HT1080 (cell line): Measurements from ENCODE around the gene C15orf61. TPM values are rescaled to one million over a fixed set of nuclear protein-coding genes. Genes with fewer than 3 reads are reported as not detected.

Source experiments
- DNase-seq: peaks from one replicate; pipeline ENCODE4 v3.0.0-alpha.2; 2015; ENCODE audit warnings: low read depth
- total RNA-seq: library from RNA; depleted of rRNA; stranded (reverse); fragments of >200 nt; shearing (Covaris generic); gene quantifications from 2 replicates; pipeline ENCODE4 v1.2.3, GENCODE V29; 2014

Gene C15orf61
- total RNA-seq, 1 experiment from 2014 or later = 5.4 TPM

DNA sequence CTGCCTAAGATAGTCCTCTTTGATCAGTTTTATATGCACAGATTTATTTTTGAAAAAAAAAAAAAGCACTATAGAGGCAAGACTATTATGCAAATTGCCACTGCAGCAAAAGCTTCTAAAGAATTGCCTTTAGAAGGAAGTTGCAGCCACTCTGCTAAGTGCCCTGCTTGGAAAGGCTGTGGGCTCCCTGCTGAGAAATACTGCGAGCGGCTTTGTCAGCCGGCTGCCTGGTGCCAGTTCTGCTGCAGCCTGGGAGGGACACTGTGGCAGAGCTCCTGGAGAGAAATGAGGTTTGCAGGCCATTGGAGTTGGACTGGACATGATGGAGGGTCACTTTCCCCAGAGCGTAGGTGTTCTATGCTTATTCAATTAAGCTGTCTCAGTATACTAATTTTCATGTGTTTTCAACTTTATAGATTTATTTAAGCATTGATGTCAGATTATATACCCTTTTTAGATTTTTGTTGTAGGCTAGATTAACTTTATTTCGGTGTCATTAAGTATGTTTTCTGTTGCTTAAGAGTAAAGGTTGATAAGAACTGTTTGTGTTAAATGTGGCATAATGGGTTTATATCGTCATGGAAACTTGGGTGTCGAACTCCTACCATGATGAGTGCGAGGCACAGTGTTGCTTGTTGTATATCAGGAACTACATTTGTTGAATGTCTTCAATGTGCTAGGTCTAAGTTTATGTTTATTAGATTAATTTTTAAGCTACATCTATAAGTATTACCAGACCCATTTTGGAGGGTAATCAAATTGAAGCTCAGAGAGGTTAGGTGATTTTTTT lies 28.1 kb downstream of the C15orf61 start:
- no peak for DNase-seq

DNA sequence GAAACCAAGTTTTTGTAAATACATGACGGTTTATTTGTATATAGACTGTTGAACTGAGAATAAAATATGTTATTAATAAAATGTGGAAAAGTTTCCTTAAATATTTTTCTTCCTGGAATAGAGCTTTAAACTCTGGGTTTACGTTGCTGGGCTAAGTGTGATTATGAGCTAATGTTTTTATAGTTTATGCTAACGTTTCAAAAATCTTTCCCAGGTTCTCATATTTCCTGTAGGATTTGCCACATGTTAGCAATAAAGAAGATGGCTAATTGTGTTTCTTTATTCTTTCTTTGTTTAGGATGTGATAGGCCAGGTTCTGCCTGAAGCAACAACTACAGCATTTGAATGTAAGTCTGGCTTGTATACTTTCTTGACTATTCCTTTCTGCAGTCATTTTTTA lies 28.8 kb downstream of the C15orf61 start:
- DNase-seq = no peak

DNA sequence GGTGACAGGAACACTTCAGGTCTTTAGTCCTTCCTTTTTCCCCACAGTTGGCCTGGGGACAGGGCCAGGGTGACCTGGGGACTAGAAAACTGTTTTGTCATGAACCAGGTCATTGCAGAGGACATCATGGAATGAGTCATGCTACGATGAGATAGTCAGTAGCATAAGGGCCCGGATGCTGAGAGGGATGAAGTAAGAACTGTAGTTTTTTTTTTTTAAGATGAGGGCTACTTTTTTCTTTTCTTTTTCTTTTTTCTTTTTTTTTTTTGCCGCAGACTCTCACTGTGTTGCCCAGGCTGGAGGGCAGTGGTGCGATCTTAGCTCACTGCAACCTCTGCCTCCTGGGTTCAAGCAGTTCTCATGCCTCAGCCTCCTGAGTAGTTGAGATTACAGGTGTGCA lies 29.6 kb downstream of the C15orf61 start:
- DNase-seq = peak; percentile 18

DNA sequence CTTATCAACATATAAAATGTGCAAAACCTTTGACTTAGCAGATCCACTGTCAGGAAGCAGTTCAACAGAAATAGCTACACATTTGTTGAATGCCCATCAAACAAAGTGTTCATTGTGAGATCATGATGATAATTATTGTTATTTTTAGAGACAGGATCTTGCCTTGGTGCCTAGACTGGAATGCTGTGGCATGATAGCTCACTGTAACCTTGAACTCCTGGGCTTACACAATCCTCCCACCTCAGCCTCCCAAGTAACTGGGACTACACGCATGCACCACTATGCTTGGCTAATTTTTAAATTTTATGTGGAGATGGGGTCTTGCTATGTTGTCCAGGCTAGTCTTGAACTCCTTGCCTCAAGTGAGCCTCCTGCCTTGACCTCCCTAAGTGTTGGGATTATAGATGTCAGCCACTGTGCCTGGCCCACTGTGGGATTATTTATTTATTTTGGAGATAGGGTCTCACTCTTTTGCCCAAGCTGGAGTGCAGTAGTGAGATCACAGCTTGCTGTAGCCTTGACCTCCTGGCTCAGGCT lies 30.3 kb downstream of the C15orf61 start:
- no peak for DNase-seq

DNA sequence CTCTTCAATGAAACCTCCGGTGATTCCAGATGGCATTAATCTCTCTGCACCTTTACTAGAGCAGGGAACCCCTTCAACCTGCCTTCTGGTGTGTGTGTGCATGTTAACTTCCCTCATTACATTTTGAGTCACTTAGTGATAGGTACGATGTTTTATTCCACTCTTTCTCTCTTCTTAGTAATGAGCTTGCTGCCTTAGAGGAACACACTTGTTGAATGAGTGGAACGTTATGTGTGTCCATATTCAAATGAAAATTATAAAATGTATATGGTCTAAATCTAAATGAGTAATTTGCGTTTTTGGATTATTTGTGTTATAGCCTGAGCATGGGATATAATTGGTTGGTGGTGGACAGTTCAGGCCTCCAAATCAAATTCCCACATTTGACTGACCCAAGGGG lies 33.6 kb downstream of the C15orf61 start:
- DNase-seq = no peak

DNA sequence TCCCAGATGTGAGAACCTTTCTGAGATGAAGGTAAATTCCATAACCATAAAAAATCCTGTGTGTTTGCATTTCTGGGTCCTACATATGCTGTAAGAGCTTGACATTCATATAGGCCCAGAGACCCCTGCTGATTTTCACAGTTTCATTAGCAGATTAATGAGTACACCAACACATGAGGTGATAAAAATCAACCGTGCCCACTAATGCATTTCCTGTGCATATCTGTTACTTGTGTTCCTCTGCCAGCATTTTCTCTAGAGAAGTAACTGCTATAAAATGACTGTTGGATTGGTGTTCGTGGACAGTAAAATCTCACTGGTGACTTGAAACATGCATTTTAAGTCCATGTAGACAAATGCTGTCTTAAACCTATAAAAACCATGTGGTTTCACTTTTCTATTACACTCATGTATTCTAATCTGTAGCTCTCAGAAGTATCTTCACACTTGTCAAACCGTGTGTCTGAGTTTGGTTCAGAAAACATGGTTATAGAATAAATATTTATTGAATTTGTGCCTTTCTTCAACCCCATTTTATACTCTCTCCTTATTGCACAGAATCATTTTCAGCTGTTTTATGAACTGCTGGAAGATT lies 36.1 kb downstream of the C15orf61 start:
- DNase-seq = no peak

DNA sequence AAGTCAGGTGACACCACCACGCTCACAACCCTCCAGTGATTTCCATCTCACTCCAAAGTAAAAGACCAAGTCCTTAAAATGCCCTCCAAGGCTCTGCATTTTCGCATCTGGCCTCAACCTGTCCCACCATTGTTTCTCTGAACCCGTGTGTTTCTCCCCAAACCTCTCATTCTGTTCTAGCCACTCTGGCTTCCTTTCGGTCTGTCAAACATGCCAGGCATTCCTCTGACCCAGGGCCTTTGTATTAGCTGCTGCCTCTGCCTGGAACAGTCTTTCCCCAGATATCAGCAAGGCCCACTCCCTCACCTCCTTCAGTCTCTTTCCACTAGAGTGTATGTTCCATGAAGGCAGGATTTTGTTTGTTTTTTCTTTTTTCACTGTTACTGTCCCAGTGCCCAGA lies 37.6 kb downstream of the C15orf61 start:
- no peak for DNase-seq

DNA sequence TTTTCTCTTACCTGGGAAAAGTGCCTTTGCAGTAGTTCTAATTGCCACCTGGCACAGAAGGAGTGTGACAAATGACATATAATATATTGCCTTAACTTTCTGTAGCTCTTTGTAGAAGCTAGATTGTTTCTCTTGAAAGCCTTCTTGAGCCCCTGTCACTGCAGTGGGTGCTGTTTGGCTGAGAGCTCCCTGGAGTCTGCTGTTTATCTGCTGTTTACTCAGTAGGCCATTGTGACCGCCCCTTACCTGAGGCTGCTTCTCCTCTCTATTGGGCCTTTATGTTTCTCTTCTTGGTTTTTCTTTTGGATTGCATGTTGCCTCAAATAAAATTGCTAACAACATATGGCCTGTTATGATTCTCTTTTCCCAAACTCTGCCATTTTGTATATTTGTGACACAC lies 38.2 kb downstream of the C15orf61 start:
- no peak for DNase-seq

DNA sequence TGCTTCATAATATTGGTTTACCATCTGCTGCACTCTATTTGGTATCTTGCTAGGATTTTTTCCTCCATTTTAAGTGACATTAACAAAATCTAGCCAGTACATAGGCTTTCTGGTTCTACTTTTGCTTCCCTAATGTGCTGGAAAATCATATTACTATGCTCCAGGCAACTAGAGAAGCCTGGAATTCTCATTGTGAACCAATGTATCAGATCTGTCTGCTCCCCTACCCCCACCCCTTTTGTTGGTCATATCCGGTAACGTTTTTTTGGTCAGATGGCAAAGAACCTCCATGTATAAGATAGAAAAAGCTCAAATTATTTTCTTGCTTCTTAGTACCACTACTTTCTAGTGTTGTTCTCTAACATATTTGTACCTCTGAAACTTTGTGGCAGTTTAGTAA lies 38.6 kb downstream of the C15orf61 start:
- no peak for DNase-seq

DNA sequence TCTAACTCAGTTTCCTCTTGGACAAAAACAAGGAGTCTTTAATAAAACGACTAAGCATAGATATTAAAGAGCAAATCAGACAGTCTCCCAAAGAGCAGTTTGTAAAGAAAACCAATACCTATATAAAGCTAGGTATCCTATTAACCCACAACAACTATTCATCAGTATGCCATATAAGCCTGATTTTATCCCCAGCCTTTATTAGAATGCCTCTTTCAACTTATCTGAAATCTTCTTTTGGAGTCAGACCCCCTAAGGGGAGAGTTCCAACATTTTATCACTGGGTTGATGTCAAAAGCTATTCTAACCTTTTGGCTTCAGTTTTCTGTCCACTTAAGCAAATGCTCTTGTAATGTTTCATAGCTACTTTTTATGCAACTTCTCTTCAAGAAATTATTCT lies 39.4 kb downstream of the C15orf61 start:
- no peak for DNase-seq

DNA sequence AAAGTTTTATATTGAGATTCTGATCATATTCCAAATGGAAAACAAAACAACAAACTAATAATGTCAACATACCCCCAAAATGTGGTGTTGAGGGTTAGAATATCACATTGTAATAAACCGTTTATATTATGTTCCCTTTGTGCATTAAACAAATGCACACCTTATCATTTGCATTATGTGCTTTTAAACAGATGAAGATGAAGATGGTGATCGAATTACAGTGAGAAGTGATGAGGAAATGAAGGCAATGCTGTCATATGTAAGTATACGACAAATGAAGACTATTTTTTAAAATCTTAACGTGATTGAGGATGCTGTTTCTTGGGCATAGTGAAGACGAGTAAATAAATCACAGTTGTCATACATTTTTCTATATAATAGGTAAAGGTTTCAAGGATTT lies 42.2 kb downstream of the C15orf61 start:
- DNase-seq = no peak

DNA sequence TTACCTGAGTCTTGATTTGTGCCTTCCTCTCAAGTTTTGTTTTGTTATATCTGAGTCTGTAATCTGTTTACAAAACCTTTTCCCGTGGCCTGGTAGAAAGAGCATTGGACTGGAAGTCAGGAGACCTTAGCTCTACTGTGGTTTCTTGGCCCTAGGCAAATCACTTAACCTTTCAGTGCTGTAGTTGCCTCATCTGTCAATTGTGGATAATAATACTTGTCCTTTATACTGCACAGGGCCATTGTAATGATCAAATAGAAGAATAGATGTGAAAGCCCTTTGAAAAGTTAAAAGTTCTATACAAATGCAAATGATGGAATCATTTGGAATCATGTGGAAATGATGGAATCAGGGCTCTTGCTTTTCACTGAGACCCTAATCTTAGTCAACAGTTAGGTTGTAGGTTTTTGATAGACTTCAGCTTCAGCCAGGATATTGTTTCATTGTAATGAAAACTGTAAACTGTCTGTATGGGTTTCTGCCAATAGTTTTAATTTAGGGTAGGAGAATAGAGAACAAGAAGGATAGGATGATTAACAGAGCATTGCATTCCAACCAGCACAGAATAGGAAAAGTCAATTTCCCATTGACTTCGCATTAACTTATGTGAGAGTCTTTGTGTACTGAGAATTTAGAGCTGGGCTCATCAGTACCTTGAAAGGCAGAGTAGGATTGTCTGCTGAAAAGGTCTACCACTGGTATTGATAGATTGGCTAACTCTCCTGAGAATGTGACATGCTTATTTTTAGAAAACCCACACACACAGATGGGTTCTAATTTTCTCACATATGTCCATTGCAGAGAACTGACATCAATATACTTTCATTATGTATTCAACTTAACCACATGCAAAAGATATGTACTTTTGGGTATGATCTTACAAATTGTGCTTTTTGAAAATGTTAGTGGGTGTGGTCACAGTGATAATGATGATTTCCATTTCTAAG lies 43.4 kb downstream of the C15orf61 start:
- no peak for DNase-seq

DNA sequence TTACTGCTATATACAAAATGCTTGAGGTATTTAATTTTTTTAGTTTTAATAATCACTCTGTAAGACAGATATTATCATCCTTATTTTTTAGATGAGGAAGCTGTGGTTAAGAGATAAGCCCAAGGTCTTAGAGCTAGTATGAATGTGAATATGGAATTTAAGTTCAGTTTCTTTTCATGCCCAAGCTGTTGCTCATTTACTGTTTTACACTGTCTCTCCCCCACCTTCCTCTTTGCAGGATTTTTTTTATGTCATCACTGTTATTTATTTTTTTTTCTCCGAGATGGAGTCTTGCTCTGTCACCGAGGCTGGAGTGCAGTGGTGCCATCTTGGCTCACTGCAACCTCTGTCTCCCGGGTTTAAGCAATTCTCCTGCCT lies 44.0 kb downstream of the C15orf61 start:
- no peak for DNase-seq

DNA sequence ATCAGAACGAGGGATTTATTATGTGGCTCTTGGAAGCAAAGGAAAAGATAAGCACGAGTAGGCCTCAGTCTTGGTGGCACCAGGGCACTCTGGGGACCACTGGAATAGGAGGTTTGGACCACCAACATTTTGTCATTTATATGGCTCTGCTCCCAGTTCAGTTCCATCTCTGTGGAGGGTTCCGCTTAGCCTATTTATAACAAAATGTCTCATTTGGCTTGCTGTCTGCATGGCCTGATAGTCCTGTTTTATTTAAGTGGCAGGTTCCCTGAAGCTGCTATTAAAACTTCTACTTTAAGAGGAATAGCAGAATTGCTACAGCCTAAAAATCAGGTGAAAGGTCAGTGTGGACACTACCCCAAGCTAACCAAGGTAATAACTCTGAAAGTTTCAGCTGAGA lies 48.7 kb downstream of the C15orf61 start:
- DNase-seq = no peak

DNA sequence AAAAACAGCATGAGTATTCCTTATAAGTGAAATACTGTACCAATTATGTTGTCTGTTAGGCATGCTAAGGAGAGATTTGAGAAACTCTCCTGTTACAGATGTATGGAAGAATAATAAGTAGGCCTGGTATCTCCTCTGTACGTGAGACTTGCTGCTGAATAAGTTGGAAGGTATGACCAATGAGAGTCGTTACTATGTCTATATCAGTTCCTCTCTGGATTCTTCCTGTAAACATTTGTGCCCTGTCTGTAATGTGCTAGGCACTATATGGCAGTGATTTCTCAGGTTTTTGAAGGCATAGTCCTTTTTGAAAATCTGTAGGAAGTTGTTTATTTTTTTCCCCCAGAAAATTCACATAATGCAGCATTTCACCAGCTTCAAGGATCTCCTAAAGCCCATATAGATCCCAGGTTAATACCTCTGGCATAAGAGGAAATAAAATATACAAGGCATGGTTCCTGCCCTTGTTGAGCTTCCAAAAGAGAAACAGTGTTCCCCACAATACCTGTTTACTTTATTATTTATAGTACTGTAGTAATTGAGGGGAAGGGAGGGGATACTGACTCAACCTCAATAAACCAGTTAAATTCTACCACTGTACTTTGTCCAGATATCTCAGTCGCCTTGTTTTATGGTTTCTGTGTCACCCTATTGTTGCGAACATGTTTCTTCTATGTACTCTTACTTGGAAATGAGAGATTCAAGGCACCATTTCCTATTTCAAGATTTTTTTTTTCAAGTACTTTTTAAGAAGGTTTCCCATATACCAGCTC lies 50.1 kb downstream of the C15orf61 start:
- no peak for DNase-seq

DNA sequence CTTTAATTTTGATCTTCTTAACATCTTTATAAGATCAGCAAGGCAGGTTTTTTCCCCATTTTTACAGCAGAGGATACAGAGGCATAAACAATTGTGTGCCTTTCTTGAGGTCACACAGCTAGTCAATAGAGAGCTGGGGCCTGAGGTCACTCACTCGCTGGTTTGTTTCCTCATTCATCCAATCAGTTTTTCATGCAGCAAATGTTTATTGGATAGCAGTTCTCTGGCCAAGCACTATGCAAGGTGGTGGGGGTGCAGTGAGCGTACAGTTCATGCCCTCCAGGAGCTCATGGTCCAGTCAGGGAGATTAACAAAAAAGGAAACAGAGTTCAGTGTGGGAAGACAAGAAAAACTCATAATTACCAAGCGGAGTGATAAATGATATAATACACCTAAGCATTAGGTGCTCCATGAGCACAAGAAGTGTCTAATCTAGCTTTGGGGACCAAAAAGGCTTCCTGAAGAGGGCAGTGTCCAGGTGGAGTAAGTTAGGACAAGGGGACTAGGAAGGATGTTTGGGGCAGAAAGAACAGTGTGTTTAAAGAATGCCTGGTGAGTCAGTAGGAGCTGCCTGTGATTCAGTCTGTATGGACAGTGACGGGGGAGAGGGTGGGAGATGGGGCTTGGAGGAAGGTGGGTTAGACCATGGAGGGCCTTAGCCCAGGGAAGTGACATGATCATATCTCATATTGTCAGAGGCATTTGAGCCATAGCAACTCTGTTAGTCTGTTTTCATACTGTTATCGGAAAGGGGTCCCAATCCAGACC lies 50.9 kb downstream of the C15orf61 start:
- DNase-seq = peak; percentile 42

DNA sequence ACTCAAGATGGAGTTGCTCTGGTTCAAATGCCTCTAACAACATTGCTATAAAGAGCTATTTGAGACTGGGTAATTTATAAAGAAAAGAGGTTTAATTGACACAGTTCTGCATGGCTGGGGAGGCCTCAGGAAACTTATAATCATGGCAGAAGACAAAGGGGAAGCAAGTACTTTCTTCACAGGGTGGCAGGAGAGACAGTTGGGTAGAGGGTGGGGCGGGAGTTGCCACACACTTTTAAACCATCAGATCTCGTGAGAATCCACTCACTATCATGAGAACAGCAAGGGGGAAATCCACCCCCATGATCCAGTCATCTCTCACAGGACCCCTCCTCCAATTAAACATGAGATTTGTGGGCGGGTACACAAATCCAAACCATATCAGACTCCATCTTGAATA lies 52.3 kb downstream of the C15orf61 start:
- no peak for DNase-seq

DNA sequence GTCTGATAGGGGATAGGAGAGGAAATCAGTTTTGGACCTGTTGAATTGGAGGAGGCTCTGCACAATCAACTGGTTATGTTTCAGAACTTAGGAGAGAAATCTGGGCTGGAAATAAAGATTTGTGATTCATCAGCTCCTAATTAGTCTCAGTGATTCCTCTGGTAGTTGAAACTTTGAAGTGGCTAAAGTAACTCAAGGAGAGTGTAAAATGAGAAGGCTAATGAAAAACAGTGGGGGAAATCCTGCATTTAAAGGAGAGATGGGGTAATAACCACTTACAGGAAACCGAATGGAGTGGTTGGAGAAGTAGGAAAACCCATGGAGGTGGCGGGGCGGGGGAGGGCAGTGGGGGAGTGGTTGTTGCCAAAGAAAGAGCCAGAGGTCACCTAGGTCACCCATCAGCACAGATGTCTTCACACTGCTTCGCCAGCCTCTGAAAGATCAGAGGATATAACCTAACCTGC lies 54.1 kb downstream of the C15orf61 start:
- DNase-seq = peak; percentile 12

DNA sequence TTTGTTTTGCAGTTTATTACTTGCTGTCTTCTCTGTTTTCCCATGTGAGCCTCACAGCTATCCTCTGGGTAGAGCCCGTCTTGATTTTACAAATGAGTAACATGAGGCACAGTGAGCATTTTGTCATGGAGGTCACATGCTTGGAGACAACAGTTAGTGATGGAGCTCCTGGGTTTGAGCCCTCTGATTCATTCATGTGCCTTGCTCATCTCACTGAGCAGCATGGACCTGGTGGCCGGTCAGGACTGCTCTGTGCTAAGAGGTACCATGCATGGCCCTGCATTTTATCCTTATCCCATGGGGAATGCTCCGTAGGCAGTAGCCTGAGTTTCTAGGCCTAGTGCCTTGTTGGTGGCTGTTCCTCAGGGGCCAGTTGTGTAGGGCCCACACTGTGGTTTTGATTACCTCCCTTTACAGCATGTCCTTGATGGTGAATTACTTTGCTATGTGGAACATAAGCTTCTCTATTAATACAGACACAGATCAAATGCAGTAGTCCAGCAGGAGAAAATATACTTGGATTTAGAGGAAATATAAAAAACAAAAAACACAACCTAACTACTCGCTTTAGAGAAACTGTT lies 57.2 kb downstream of the C15orf61 start:
- DNase-seq = peak; percentile 8

DNA sequence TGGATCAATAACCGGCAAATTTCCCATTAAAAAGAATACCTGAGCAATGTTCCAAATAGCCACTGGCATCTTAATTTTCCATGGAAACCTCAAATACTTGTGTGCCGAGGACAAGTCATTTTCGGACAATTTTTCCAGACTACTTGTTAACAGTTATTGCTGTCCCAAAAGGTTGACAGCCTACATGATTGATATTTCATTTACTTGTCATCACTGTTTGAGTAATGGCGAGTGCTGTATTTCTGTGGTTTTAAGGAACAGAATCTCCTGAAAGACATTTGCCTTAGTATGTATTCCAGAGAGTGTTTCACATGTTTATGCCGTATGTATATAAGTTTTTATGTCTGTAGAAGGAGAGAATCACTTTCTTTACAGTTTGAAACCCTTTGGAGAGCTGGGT lies 58.2 kb downstream of the C15orf61 start:
- DNase-seq = no peak
